H1 (cell line): ENCODE data around the gene COLEC12. TPM values are rescaled to one million over a fixed set of nuclear protein-coding genes. Genes with fewer than 3 reads are reported as not detected.

Experiments used
- BACH1 ChIP-seq: IDR thresholded peaks from 2 replicates; pipeline ENCODE4 v1.6.1; 2012; ENCODE audit warnings: low read length, improper control_type of control experiment
- GABPA ChIP-seq: IDR thresholded peaks from 2 replicates; pipeline ENCODE4 v1.6.1; 2011; ENCODE audit warnings: mild to moderate bottlenecking, low read length, moderate library complexity, borderline replicate concordance; ENCODE audit not compliant: insufficient read depth
- SIX5 ChIP-seq: IDR thresholded peaks from 2 replicates; pipeline ENCODE4 v1.6.1; 2011; ENCODE audit warnings: mild to moderate bottlenecking, low read depth, low read length
- SP1 ChIP-seq: IDR thresholded peaks from 2 replicates; pipeline ENCODE4 v1.6.1; 2011; ENCODE audit warnings: low read depth, low read length
- polyA plus RNA-seq, 7 experiments: library from polyadenylated mRNA; depleted of rRNA in 3 of 7; stranded (reverse) in 5 of 7; unstranded in 2 of 7; fragments of >200 nt in 5 of 7; fragments of 200-250 nt in 2 of 7; gene quantifications; 1 replicate in 5 of 7; 2 replicates in 1 of 7; 4 replicates in 1 of 7; pipeline versions ENCODE4 v1.2.1 to v1.2.3, GENCODE V29; 2011 to 2013; ENCODE audit warnings: missing spikeins in 2 of 7, mixed read lengths in 2 of 7
- total RNA-seq: library from RNA; stranded (reverse); fragmentation: NEBNext Ultra II Directional; extraction: Animal tissue kit (Norgen Biotek cat#: 25700); gene quantifications from 2 replicates; pipeline ENCODE4 v1.2.1, GENCODE V29; 2021
- TF ChIP-seq, protein P1 (sequence below): fragments of 300-600 bp; sonication (generic); IDR thresholded peaks from 2 replicates; pipeline ENCODE4 v1.7.1; 2012; ENCODE audit warnings: low read length, moderate library complexity, mild to moderate bottlenecking, inconsistent platforms; ENCODE audit not compliant: insufficient replicate concordance
- TF ChIP-seq, protein P2 (sequence below): IDR thresholded peaks from 2 replicates; pipeline ENCODE4 v1.6.1; 2012; ENCODE audit warnings: low read length, inconsistent platforms
- TF ChIP-seq, protein P3 (sequence below): IDR thresholded peaks from 2 replicates; pipeline ENCODE4 v1.6.1; 2011; ENCODE audit warnings: low read length, improper control_type of control experiment

The COLEC12 gene
- total and polyA plus RNA-seq, 2 of the 8 experiments (the other 6 are each of a cell fraction or from before 2014, with no cell fraction given), result 0.44 to 2.3 TPM

DNA sequence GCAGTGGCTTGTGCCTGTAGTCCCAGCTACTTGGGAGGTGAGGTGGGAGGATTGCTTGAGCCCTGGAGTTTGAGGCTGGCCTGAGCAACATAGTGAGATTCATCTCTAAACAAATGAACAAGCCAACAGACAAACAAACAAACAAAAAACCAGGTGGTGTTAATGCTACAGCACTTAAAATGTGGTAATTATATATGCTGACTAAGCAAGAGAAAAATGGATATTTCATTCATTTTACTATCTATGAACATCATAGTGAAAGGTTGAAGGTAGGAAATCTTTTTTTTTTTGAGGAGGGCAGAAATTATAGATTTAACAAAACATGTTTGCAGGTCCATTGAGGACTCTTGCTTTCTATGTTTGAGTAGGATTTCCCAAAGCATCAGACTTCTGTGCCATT is 190.5 kb downstream of the COLEC12 start (continued):
- TF ChIP-seq, protein P1, sequence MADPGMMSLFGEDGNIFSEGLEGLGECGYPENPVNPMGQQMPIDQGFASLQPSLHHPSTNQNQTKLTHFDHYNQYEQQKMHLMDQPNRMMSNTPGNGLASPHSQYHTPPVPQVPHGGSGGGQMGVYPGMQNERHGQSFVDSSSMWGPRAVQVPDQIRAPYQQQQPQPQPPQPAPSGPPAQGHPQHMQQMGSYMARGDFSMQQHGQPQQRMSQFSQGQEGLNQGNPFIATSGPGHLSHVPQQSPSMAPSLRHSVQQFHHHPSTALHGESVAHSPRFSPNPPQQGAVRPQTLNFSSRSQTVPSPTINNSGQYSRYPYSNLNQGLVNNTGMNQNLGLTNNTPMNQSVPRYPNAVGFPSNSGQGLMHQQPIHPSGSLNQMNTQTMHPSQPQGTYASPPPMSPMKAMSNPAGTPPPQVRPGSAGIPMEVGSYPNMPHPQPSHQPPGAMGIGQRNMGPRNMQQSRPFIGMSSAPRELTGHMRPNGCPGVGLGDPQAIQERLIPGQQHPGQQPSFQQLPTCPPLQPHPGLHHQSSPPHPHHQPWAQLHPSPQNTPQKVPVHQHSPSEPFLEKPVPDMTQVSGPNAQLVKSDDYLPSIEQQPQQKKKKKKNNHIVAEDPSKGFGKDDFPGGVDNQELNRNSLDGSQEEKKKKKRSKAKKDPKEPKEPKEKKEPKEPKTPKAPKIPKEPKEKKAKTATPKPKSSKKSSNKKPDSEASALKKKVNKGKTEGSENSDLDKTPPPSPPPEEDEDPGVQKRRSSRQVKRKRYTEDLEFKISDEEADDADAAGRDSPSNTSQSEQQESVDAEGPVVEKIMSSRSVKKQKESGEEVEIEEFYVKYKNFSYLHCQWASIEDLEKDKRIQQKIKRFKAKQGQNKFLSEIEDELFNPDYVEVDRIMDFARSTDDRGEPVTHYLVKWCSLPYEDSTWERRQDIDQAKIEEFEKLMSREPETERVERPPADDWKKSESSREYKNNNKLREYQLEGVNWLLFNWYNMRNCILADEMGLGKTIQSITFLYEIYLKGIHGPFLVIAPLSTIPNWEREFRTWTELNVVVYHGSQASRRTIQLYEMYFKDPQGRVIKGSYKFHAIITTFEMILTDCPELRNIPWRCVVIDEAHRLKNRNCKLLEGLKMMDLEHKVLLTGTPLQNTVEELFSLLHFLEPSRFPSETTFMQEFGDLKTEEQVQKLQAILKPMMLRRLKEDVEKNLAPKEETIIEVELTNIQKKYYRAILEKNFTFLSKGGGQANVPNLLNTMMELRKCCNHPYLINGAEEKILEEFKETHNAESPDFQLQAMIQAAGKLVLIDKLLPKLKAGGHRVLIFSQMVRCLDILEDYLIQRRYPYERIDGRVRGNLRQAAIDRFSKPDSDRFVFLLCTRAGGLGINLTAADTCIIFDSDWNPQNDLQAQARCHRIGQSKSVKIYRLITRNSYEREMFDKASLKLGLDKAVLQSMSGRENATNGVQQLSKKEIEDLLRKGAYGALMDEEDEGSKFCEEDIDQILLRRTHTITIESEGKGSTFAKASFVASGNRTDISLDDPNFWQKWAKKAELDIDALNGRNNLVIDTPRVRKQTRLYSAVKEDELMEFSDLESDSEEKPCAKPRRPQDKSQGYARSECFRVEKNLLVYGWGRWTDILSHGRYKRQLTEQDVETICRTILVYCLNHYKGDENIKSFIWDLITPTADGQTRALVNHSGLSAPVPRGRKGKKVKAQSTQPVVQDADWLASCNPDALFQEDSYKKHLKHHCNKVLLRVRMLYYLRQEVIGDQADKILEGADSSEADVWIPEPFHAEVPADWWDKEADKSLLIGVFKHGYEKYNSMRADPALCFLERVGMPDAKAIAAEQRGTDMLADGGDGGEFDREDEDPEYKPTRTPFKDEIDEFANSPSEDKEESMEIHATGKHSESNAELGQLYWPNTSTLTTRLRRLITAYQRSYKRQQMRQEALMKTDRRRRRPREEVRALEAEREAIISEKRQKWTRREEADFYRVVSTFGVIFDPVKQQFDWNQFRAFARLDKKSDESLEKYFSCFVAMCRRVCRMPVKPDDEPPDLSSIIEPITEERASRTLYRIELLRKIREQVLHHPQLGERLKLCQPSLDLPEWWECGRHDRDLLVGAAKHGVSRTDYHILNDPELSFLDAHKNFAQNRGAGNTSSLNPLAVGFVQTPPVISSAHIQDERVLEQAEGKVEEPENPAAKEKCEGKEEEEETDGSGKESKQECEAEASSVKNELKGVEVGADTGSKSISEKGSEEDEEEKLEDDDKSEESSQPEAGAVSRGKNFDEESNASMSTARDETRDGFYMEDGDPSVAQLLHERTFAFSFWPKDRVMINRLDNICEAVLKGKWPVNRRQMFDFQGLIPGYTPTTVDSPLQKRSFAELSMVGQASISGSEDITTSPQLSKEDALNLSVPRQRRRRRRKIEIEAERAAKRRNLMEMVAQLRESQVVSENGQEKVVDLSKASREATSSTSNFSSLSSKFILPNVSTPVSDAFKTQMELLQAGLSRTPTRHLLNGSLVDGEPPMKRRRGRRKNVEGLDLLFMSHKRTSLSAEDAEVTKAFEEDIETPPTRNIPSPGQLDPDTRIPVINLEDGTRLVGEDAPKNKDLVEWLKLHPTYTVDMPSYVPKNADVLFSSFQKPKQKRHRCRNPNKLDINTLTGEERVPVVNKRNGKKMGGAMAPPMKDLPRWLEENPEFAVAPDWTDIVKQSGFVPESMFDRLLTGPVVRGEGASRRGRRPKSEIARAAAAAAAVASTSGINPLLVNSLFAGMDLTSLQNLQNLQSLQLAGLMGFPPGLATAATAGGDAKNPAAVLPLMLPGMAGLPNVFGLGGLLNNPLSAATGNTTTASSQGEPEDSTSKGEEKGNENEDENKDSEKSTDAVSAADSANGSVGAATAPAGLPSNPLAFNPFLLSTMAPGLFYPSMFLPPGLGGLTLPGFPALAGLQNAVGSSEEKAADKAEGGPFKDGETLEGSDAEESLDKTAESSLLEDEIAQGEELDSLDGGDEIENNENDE, result no peak
- no peak for TF ChIP-seq SIX5
- no peak for TF ChIP-seq GABPA
- TF ChIP-seq SP1, result no peak
- TF ChIP-seq, protein P2, sequence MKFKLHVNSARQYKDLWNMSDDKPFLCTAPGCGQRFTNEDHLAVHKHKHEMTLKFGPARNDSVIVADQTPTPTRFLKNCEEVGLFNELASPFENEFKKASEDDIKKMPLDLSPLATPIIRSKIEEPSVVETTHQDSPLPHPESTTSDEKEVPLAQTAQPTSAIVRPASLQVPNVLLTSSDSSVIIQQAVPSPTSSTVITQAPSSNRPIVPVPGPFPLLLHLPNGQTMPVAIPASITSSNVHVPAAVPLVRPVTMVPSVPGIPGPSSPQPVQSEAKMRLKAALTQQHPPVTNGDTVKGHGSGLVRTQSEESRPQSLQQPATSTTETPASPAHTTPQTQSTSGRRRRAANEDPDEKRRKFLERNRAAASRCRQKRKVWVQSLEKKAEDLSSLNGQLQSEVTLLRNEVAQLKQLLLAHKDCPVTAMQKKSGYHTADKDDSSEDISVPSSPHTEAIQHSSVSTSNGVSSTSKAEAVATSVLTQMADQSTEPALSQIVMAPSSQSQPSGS, result no peak
- TF ChIP-seq BACH1, result no peak
- TF ChIP-seq, protein P3, sequence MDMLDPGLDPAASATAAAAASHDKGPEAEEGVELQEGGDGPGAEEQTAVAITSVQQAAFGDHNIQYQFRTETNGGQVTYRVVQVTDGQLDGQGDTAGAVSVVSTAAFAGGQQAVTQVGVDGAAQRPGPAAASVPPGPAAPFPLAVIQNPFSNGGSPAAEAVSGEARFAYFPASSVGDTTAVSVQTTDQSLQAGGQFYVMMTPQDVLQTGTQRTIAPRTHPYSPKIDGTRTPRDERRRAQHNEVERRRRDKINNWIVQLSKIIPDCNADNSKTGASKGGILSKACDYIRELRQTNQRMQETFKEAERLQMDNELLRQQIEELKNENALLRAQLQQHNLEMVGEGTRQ, result no peak
